ENCODE measurements around the gene USP3. TPM values are rescaled to one million over a fixed set of nuclear protein-coding genes. Genes with fewer than 3 reads are reported as not detected.
"Not testable (repeated sequence)": the region's sequence is repeated elsewhere in the genome, so short reads cannot be mapped to it uniquely, and the experiment has no call there.

USP3 gene
- total RNA-seq, 1 donor from 2014 or later, result 62.5 TPM

- Histone ChIP-seq H3K27me3 (no peaks in the 10 kb centered on the region), H3K4me1 (peaks cover 72% of the 10 kb centered on the region), H3K27ac (no peak overlapping the region), H3K36me3 (no peaks in the 10 kb centered on the region), H3K4me3 (no peak overlapping the region), H3K9me3 (no peaks in the 10 kb centered on the region)
- TF ChIP-seq CTCF (IDR thresholded peaks at IDR 0.05), result no peak
- ATAC-seq (no peak), DNase-seq (no peak)
- intact Hi-C loops (cut with DNase I), result no loop called here
These were observed 15.3 kb downstream of the USP3 start for GRCh38 chr15:63519548-63520178.

GRCh38 chr15:63520462-63520861, 16.1 kb downstream of the USP3 start:
- H3K4me3 ChIP-seq; intact Hi-C loops (cut with DNase I); H3K27me3 ChIP-seq; H3K36me3 ChIP-seq; DNase-seq; H3K27ac ChIP-seq; H3K9me3 ChIP-seq; ATAC-seq: not testable (repeated sequence)
- peaks cover 68% of the 10 kb centered on the region for H3K4me1 ChIP-seq

GRCh38 chr15:63522225-63522578, 17.8 kb downstream of the USP3 start:
- DNase-seq, result no peak
- no peak overlapping the region for H3K4me3 ChIP-seq
- intact Hi-C loops (cut with DNase I), result no loop called here
- no peaks in the 10 kb centered on the region for H3K9me3 ChIP-seq
- no peak overlapping the region for H3K27ac ChIP-seq
- ATAC-seq, result no peak
- no peaks in the 10 kb centered on the region for H3K27me3 ChIP-seq
- peaks cover 63% of the 10 kb centered on the region for H3K4me1 ChIP-seq
- TF ChIP-seq CTCF (IDR thresholded peaks at IDR 0.05), result no peak
- H3K36me3 ChIP-seq, result no peaks in the 10 kb centered on the region

- intact Hi-C loops (cut with DNase I), result no loop called here
- ATAC-seq (no peak), DNase-seq (no peak)
- Histone ChIP-seq H3K27ac (no peak overlapping the region), H3K36me3 (no peaks in the 10 kb centered on the region), H3K4me3 (no peak overlapping the region), H3K9me3 (no peaks in the 10 kb centered on the region), H3K4me1 (peaks cover 57% of the 10 kb centered on the region), H3K27me3 (no peaks in the 10 kb centered on the region)
- TF ChIP-seq CTCF (IDR thresholded peaks at IDR 0.05), result no peak
These were observed 19.1 kb downstream of the USP3 start for GRCh38 chr15:63523306-63523990.

GRCh38 chr15:63524316-63525015, 20.1 kb downstream of the USP3 start:
- no peak for TF ChIP-seq CTCF (IDR thresholded peaks at IDR 0.05)
- Histone ChIP-seq H3K36me3 (no peaks in the 10 kb centered on the region), H3K27me3 (no peaks in the 10 kb centered on the region), H3K4me3 (no peak overlapping the region), H3K9me3 (no peaks in the 10 kb centered on the region), H3K27ac (no peak overlapping the region), H3K4me1 (peaks cover 58% of the 10 kb centered on the region)
- intact Hi-C loops (cut with DNase I), result no loop called here
- ATAC-seq (no peak), DNase-seq (no peak)

GRCh38 chr15:63526401-63526800, 22.0 kb downstream of the USP3 start:
- intact Hi-C loops (cut with DNase I), result no loop called here
- H3K4me1 ChIP-seq, result peaks cover 58% of the 10 kb centered on the region
- no peak for DNase-seq
- peak; percentile 40 for ATAC-seq
- no peak for TF ChIP-seq CTCF (IDR thresholded peaks at IDR 0.05)
- H3K27me3 ChIP-seq, result no peaks in the 10 kb centered on the region
- no peaks in the 10 kb centered on the region for H3K36me3 ChIP-seq
- no peak overlapping the region for H3K4me3 ChIP-seq
- H3K27ac ChIP-seq, result no peak overlapping the region
- no peaks in the 10 kb centered on the region for H3K9me3 ChIP-seq

Data from upper lobe of right lung (tissue), 1 donor.